Keratinocyte (primary cell): ENCODE data around the gene RGS9.

Experiments
- EZH2 ChIP-seq: IDR thresholded peaks from one replicate; pipeline ENCODE4 v1.6.1; 2012; ENCODE audit warnings: inconsistent platforms, mild to moderate bottlenecking, low read length, moderate library complexity
- TF ChIP-seq, protein P1 (sequence below), 3 experiments: IDR thresholded peaks in 1 of 3; conservative IDR thresholded peaks in 1 of 3; optimal IDR thresholded peaks in 1 of 3; 2 replicates in 2 of 3; 3 replicates in 1 of 3; pipeline versions ENCODE3 to v1.5.1; 2011; ENCODE audit warnings: low read length in 3 of 3, mild to moderate bottlenecking in 3 of 3, moderate library complexity in 2 of 3, control low read depth in 1 of 3, inconsistent platforms in 1 of 3; ENCODE audit not compliant: insufficient read depth in 2 of 3; ENCODE audit errors: extremely low read depth in 1 of 3

DNA sequence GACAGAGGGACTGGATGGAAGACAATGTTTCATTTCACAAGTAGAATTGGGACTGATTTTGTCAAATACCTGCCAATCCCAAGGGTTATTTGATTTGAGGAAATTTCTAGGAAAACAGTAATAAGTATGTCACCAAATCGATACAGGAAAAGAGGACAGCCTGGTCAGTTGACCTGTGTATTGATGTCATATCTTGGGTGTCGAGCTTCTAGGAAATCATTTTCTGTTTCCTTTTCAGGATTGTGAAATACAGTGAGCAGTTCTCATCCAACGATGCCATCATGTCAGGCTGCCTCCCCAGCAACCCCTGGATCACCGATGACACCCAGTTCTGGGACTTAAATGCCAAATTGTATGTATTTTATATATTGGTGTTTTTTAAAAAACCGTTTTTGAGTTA is 56.1 kb downstream of the RGS9 start:
- TF ChIP-seq, protein P1, sequence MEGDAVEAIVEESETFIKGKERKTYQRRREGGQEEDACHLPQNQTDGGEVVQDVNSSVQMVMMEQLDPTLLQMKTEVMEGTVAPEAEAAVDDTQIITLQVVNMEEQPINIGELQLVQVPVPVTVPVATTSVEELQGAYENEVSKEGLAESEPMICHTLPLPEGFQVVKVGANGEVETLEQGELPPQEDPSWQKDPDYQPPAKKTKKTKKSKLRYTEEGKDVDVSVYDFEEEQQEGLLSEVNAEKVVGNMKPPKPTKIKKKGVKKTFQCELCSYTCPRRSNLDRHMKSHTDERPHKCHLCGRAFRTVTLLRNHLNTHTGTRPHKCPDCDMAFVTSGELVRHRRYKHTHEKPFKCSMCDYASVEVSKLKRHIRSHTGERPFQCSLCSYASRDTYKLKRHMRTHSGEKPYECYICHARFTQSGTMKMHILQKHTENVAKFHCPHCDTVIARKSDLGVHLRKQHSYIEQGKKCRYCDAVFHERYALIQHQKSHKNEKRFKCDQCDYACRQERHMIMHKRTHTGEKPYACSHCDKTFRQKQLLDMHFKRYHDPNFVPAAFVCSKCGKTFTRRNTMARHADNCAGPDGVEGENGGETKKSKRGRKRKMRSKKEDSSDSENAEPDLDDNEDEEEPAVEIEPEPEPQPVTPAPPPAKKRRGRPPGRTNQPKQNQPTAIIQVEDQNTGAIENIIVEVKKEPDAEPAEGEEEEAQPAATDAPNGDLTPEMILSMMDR (optimal IDR thresholded peaks at IDR 0.05 in 1 of 3, IDR thresholded peaks at IDR 0.05 in 1 of 3, conservative IDR thresholded peaks at IDR 0.05 in 1 of 3; ENCODE audit: extremely low read depth in 1 of 3, insufficient read depth in 2 of 3, low read length in 3 of 3): no peak
- no peak for TF ChIP-seq EZH2
